Measurements from ENCODE around the gene RELL2.

Gene RELL2

DNA sequence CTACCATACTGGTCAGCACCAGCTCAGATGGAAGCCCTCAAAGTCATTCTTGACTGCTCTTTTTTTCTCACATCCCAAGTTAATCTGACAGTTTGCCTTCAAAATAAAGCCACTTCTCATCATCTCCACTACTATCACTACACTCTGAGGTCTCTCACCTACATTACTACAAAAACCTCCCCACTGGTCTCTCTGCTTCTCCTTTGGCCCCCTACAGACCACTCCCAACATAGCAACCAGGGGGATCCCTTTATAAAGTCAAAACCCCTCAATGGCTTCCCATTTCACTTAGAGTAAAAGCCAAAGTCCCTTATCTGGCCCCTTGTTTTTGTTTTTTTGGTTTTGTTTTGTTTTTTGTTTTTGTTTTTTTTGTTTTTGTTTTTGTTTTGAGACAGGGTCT lies 40.6 kb downstream of the RELL2 start:
- no peak for DNase-seq (ENCODE audit: low spot score)

- DNase-seq (ENCODE audit: low spot score) = no peak
Observed at GRCh38 chr5:141680178-141680577, 43.4 kb downstream of the RELL2 start.

GRCh38 chr5:141680751-141681201 lies 44.0 kb downstream of the RELL2 start:
- peak; percentile 80 for DNase-seq (ENCODE audit: low spot score)

DNA sequence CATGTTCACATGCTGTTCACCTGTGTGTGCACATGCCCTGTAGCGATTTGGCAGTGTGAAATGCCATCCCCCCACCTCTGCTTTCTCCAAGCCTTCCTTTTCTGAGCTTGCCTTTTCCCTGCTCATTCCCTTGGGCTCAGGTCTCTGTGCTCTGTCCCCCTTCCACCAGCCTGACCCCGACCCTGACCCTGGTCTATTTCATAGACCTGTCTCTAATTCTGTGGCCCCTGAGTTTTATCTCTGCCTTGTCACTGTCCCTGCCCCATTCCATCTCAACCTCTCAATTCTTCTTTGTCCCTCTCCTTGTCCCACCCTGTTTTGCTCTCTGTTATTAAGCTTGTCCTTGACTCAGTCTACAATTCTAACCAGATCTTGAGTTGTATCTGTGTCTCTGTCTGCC lies 44.5 kb downstream of the RELL2 start:
- DNase-seq (ENCODE audit: low spot score) = no peak

- DNase-seq (ENCODE audit: low spot score) = peak; percentile 80
Observed at GRCh38 chr5:141681695-141682641, 45.2 kb downstream of the RELL2 start, which contains the start of gene ARAP3. ARAP3 (minus strand) TSS chr5:141682230; CDS start chr5:141680486, 1,744 bp downstream.

- DNase-seq (ENCODE audit: low spot score) = no peak
Observed at GRCh38 chr5:141683596-141684141, 46.9 kb downstream of the RELL2 start.

DNA sequence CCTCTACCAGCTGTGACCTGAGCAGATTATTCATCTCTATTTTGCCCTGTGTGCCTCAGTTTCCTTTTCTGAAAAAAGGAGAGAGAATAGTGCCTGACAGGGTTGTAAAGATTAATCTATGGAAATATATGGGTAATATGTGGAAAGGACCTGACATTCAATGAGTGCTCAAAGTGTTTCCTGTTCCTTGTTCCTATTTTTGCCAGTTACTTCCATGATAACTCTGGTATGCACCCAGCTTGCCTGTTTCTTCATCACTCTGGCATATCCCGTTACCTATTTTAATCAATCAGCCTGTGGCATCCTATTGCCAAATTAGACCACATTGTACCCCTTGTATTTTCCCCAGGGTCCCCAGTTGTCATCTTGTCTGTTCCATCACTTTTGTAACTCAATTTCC lies 48.8 kb downstream of the RELL2 start:
- no peak for DNase-seq (ENCODE audit: low spot score)

- no peak for DNase-seq (ENCODE audit: low spot score)
Observed at GRCh38 chr5:141686648-141687416, 50.0 kb downstream of the RELL2 start.

Measured in ecto neural progenitor cell (in vitro differentiated cells).